Measurements from ENCODE around the gene ZNF609. TPM values are rescaled to one million over a fixed set of nuclear protein-coding genes. Genes with fewer than 3 reads are reported as not detected.
"Not testable (repeated sequence)": the region's sequence is repeated elsewhere in the genome, so short reads cannot be mapped to it uniquely, and the experiment has no call there.

Gene ZNF609
- total RNA-seq, 2 donors from 2014 or later = 52.3 to 54.8 TPM

DNA sequence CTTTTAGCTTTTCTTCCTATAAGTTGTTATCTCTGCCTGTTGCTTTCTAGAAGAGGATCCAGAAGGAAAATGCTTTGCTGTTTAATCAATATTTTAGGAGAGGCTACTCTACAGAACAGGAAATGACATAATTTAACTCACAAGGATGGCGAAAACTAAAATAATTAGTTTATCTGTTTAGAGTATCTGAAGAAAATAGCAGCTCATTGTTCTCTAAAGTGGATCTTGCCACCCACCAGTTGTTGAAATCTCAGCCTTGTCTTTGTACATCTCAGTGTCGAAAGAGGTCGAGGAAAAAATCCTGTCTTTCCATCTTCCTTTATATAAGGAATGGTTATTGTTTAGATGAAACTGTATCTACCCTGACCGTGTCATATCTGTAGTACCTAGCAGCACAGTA is 126.6 kb downstream of the ZNF609 start:
- no peak overlapping the region for H3K4me3 Mint-ChIP-seq
- no peak overlapping the region for H3K27ac ChIP-seq (ENCODE audit: low read depth, low read length)

DNA sequence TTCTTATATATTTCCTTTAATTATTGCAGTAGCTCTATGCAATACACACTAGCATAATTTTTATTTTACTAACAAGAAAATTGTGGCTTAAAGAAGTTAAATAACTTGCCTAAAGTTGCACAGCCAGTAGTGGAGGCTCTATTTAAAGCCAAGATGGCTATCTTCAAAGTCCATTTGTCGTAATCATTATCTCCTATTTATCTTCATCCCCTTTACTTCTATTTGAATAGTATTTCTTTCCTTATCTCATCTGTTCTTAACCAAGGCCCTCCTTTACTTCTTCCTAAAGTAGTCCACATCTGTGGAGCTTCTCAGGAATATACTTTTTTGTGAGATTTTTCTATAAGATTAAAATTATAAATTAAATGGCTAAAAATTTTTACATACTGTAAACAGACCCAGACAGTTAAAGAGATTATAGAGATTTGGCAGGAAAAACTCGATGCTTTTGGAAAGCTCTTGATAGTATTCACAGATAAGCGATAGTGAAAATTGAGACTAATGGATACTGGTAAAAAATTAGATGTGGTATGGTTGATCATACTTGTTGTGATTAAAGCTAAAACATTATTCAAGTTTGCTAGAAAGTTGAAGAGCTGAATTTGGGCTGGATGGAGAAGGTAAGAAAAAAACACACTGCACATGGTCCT is 129.2 kb downstream of the ZNF609 start:
- H3K4me3 ChIP-seq (ENCODE audit: low read length) = peak overlapping the region; percentile 19
- H3K9me3 ChIP-seq (ENCODE audit: control insufficient read depth, low read length) = no peaks in the 10 kb centered on the region
- no peak overlapping the region for H3K27ac ChIP-seq (ENCODE audit: low read depth, low read length)
- no peak overlapping the region for H3K9ac ChIP-seq (ENCODE audit: extremely low read depth, low read length, poor library complexity, severe bottlenecking)
- Mint-ChIP-seq H3K27me3 (ENCODE audit: insufficient read depth) (no peaks in the 10 kb centered on the region), H3K27ac (no peak overlapping the region), H3K4me3 (no peak overlapping the region), H3K4me1 (peaks cover 43% of the 10 kb centered on the region), H3K9me3 (no peaks in the 10 kb centered on the region), H3K36me3 (ENCODE audit: low read depth) (peaks cover 2% of the 10 kb centered on the region)
- no peak for DNase-seq
- peaks cover 10% of the 10 kb centered on the region for H3K4me1 ChIP-seq (ENCODE audit: control insufficient read depth, insufficient read depth, low read length)
- TF ChIP-seq CTCF (conservative IDR thresholded peaks at IDR 0.05) = no peak
- 46 to 66% methylated on average over 3 of the region's 3 CpGs for WGBS, 2 experiments (ENCODE audit: insufficient coverage in 1 of 2, insufficient read length in 1 of 2)
- no peaks in the 10 kb centered on the region for H3K27me3 ChIP-seq (ENCODE audit: control insufficient read depth, insufficient read depth, low read length, poor library complexity, severe bottlenecking)
- H3K36me3 ChIP-seq (ENCODE audit: control insufficient read depth, insufficient read depth, low read length) = no peaks in the 10 kb centered on the region

More for the DNA sequence above, 126.6 kb downstream of the ZNF609 start:
- no peaks in the 10 kb centered on the region for H3K9me3 ChIP-seq (ENCODE audit: control insufficient read depth, low read length)
- DNase-seq = no peak
- no peak overlapping the region for H3K9ac ChIP-seq (ENCODE audit: extremely low read depth, low read length, poor library complexity, severe bottlenecking)
- TF ChIP-seq CTCF (conservative IDR thresholded peaks at IDR 0.05) = no peak
- H3K27me3 ChIP-seq (ENCODE audit: control insufficient read depth, insufficient read depth, low read length, poor library complexity, severe bottlenecking) = no peaks in the 10 kb centered on the region
- H3K4me1 Mint-ChIP-seq = peaks cover 42% of the 10 kb centered on the region
- H3K9me3 Mint-ChIP-seq = no peaks in the 10 kb centered on the region
- WGBS, 2 experiments (ENCODE audit: insufficient coverage in 1 of 2, insufficient read length in 1 of 2) = 79 to 88% methylated on average over 4 of the region's 4 CpGs
- no peak overlapping the region for H3K27ac Mint-ChIP-seq
- no peaks in the 10 kb centered on the region for H3K27me3 Mint-ChIP-seq (ENCODE audit: insufficient read depth)
- H3K36me3 Mint-ChIP-seq (ENCODE audit: low read depth) = no peaks in the 10 kb centered on the region
- no peak overlapping the region for H3K4me3 ChIP-seq (ENCODE audit: low read length)
- peaks cover 3% of the 10 kb centered on the region for H3K36me3 ChIP-seq (ENCODE audit: control insufficient read depth, insufficient read depth, low read length)
- H3K4me1 ChIP-seq (ENCODE audit: control insufficient read depth, insufficient read depth, low read length) = peaks cover 10% of the 10 kb centered on the region

- H3K27ac ChIP-seq (ENCODE audit: low read depth, low read length) = not testable (repeated sequence)
Measured at GRCh38 chr15:64592845-64593244, 132.5 kb downstream of the ZNF609 start.

More at GRCh38 chr15:64592845-64593244, 132.5 kb downstream of the ZNF609 start:
- H3K9me3 ChIP-seq (ENCODE audit: control insufficient read depth, low read length); H3K9me3 Mint-ChIP-seq; H3K27me3 ChIP-seq (ENCODE audit: control insufficient read depth, insufficient read depth, low read length, poor library complexity, severe bottlenecking); H3K4me1 ChIP-seq (ENCODE audit: control insufficient read depth, insufficient read depth, low read length); DNase-seq; H3K4me3 Mint-ChIP-seq; H3K9ac ChIP-seq (ENCODE audit: extremely low read depth, low read length, poor library complexity, severe bottlenecking); H3K36me3 ChIP-seq (ENCODE audit: control insufficient read depth, insufficient read depth, low read length); H3K27ac Mint-ChIP-seq; H3K27me3 Mint-ChIP-seq (ENCODE audit: insufficient read depth); H3K36me3 Mint-ChIP-seq (ENCODE audit: low read depth); H3K4me3 ChIP-seq (ENCODE audit: low read length): not testable (repeated sequence)
- 96 to 99% methylated on average over 9 to 16 of the region's 18 CpGs for WGBS, 2 experiments (ENCODE audit: insufficient coverage in 1 of 2, insufficient read length in 1 of 2)
- H3K4me1 Mint-ChIP-seq = peaks cover 44% of the 10 kb centered on the region
